Neural cell (in vitro differentiated cells): ENCODE results near the gene TRPC4AP. TPM values are rescaled to one million over a fixed set of nuclear protein-coding genes. Genes with fewer than 3 reads are reported as not detected.

Experiments used
- H2AFZ ChIP-seq: fragments of 200-600, 300-800 bp; sonication (generic), shearing (Covaris generic); 2 replicates; pipeline ENCODE4 v1.6.0; 2014; ENCODE audit warnings: low read depth, mild to moderate bottlenecking, antibody characterized with exemption, low read length, moderate library complexity
- H3F3A ChIP-seq: fragments of 200-600 bp; shearing (Covaris generic); 2 replicates; pipeline ENCODE4 v1.6.1; 2016; ENCODE audit warnings: mild to moderate bottlenecking, moderate library complexity, mixed read lengths, antibody characterized with exemption, low read length; ENCODE audit not compliant: insufficient read depth, poor library complexity, severe bottlenecking
- H3K27ac ChIP-seq: fragments of 200-600, 300-800 bp; sonication (generic), shearing (Covaris generic); 2 replicates; pipeline ENCODE4 v1.5.1; 2014; ENCODE audit warnings: mild to moderate bottlenecking, low read length, moderate library complexity
- H3K27me3 ChIP-seq: fragments of 300-800, 200-600 bp; sonication (generic), shearing (Covaris generic); 2 replicates; pipeline ENCODE4 v1.6.0; 2014; ENCODE audit warnings: mild to moderate bottlenecking, low read depth, low read length, moderate library complexity; ENCODE audit not compliant: insufficient read depth
- H3K36me3 ChIP-seq: fragments of 300-800, 200-600 bp; sonication (generic), shearing (Covaris generic); 2 replicates; pipeline ENCODE4 v1.5.1; 2014; ENCODE audit warnings: mild to moderate bottlenecking, antibody characterized with exemption, low read length, moderate library complexity; ENCODE audit not compliant: insufficient read depth
- H3K4me2 ChIP-seq: fragments of 300-800, 200-600 bp; sonication (generic), shearing (Covaris generic); 2 replicates; pipeline ENCODE4 v1.6.0; 2014; ENCODE audit warnings: mild to moderate bottlenecking, low read length
- H3K4me3 ChIP-seq: fragments of 300-800, 200-600 bp; sonication (generic), shearing (Covaris generic); 2 replicates; pipeline ENCODE4 v1.5.1; 2014; ENCODE audit warnings: mild to moderate bottlenecking, low read length, moderate library complexity
- H3K79me2 ChIP-seq: fragments of 200-600 bp; shearing (Covaris generic); replicated peaks from 2 replicates; pipeline ENCODE4 v1.6.0; 2014; ENCODE audit warnings: mild to moderate bottlenecking, low read length, moderate library complexity; ENCODE audit not compliant: insufficient read depth
- H3K9ac ChIP-seq: fragments of 300-800, 200-600 bp; sonication (generic), shearing (Covaris generic); 2 replicates; pipeline ENCODE4 v1.6.1; 2016; ENCODE audit warnings: mild to moderate bottlenecking, low read length, mixed read lengths
- H3K9me2 ChIP-seq: fragments of 200-600 bp; shearing (Covaris generic); 2 replicates; pipeline ENCODE4 v1.6.1; 2016; ENCODE audit warnings: mild to moderate bottlenecking, low read length, mixed read lengths; ENCODE audit not compliant: insufficient read depth
- H3K9me3 ChIP-seq: fragments of 200-600, 300-800 bp; sonication (generic), shearing (Covaris generic); 2 replicates; pipeline ENCODE4 v1.6.1; 2016; ENCODE audit warnings: mild to moderate bottlenecking, mixed run types, low read length, moderate library complexity, mixed read lengths
- H4K20me1 ChIP-seq: fragments of 200-600 bp; shearing (Covaris generic); 2 replicates; pipeline ENCODE4 v1.6.1; 2016; ENCODE audit warnings: mild to moderate bottlenecking, mixed run types; ENCODE audit not compliant: insufficient read depth
- EP300 ChIP-seq: fragments of 450-650 bp; conservative IDR thresholded peaks from 2 replicates; pipeline ENCODE4 v1.6.1; 2014; ENCODE audit warnings: antibody characterized with exemption, mild to moderate bottlenecking, moderate library complexity; ENCODE audit not compliant: poor library complexity, severe bottlenecking
- EZH2 ChIP-seq: fragments of 200-600, 300-800 bp; shearing (Covaris generic), sonication (generic); IDR thresholded peaks from 2 replicates; pipeline ENCODE4 v1.6.1; 2014; ENCODE audit warnings: antibody characterized with exemption, low read length, borderline replicate concordance, mild to moderate bottlenecking; ENCODE audit not compliant: insufficient read depth, poor library complexity, severe bottlenecking
- MXI1 ChIP-seq: fragments of 450-650 bp; conservative IDR thresholded peaks from 2 replicates; pipeline ENCODE4 v1.6.1; 2014; ENCODE audit warnings: antibody characterized with exemption, mild to moderate bottlenecking; ENCODE audit not compliant: poor library complexity, severe bottlenecking
- POLR2AphosphoS5 ChIP-seq: IDR thresholded peaks from 2 replicates; pipeline ENCODE4 v1.6.1; 2012
- RAD21 ChIP-seq: fragments of 450-650 bp; conservative IDR thresholded peaks from 2 replicates; pipeline ENCODE4 v1.6.1; 2014; ENCODE audit warnings: antibody characterized with exemption, mild to moderate bottlenecking, moderate library complexity
- SMC3 ChIP-seq: fragments of 450-650 bp; conservative IDR thresholded peaks from 2 replicates; pipeline ENCODE4 v1.6.1; 2014; ENCODE audit warnings: antibody characterized with exemption, mild to moderate bottlenecking, moderate library complexity; ENCODE audit not compliant: poor library complexity
- TAF1 ChIP-seq: IDR thresholded peaks from 2 replicates; pipeline ENCODE4 v1.6.1; 2012; ENCODE audit warnings: low read depth
- polyA plus RNA-seq: library from polyadenylated mRNA; depleted of rRNA; stranded (reverse); fragments of >200 nt; gene quantifications from 2 replicates; pipeline ENCODE4 v1.2.3, GENCODE V29; 2014
- TF ChIP-seq, protein P1 (sequence below): IDR thresholded peaks from 2 replicates; pipeline ENCODE4 v1.6.1; 2012; ENCODE audit warnings: borderline replicate concordance
- TF ChIP-seq, protein P2 (sequence below): fragments of 450-650 bp; IDR thresholded peaks from 2 replicates; pipeline ENCODE4 v1.5.1; 2014; ENCODE audit warnings: antibody characterized with exemption, mild to moderate bottlenecking, moderate library complexity; ENCODE audit not compliant: poor library complexity, severe bottlenecking

TRPC4AP gene
- polyA plus RNA-seq, 1 donor from 2014 or later: 85.9 TPM

DNA sequence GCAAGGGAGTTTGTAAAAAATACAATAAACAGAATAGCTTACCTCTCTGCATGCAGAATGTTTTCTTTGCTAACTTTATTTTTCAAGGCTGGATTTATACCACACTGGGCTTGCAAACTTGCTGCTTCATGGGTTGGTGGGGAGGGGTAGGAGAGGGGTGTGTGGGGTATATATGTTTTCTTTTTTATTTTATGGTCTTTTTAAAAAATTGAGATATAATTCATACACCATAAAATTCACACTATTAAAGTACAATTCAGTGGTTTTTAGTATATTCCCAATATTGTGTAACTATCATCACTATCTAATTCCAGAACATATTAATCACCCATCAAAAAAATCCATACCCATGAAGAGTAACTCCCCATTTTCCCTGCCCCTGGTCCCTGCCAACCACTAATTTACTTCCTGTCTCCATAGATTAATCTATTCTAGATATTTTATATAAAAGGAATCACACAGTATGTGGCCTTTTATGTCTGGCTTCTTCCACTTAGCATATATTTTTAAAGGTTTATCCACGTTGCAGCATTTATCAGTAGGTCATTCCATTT is 14.3 kb upstream of the TRPC4AP start:
- Histone ChIP-seq H3K9ac (no peak overlapping the region), H3K9me2 (no peaks in the 10 kb centered on the region), H3K4me2 (no peak overlapping the region), H3K36me3 (no peaks in the 10 kb centered on the region), H3K9me3 (no peaks in the 10 kb centered on the region), H3K27ac (no peak overlapping the region), H2AFZ (no peak overlapping the region), H3K4me3 (no peak overlapping the region), H3K79me2 (no peaks in the 10 kb centered on the region), H3F3A (no peaks in the 10 kb centered on the region), H3K27me3 (no peaks in the 10 kb centered on the region), H4K20me1 (no peaks in the 10 kb centered on the region)
- TF ChIP-seq EP300 (no peak), RAD21 (no peak), EZH2 (no peak), POLR2AphosphoS5 (no peak), SMC3 (no peak), MXI1 (no peak), TAF1 (no peak)
- TF ChIP-seq, protein P1, sequence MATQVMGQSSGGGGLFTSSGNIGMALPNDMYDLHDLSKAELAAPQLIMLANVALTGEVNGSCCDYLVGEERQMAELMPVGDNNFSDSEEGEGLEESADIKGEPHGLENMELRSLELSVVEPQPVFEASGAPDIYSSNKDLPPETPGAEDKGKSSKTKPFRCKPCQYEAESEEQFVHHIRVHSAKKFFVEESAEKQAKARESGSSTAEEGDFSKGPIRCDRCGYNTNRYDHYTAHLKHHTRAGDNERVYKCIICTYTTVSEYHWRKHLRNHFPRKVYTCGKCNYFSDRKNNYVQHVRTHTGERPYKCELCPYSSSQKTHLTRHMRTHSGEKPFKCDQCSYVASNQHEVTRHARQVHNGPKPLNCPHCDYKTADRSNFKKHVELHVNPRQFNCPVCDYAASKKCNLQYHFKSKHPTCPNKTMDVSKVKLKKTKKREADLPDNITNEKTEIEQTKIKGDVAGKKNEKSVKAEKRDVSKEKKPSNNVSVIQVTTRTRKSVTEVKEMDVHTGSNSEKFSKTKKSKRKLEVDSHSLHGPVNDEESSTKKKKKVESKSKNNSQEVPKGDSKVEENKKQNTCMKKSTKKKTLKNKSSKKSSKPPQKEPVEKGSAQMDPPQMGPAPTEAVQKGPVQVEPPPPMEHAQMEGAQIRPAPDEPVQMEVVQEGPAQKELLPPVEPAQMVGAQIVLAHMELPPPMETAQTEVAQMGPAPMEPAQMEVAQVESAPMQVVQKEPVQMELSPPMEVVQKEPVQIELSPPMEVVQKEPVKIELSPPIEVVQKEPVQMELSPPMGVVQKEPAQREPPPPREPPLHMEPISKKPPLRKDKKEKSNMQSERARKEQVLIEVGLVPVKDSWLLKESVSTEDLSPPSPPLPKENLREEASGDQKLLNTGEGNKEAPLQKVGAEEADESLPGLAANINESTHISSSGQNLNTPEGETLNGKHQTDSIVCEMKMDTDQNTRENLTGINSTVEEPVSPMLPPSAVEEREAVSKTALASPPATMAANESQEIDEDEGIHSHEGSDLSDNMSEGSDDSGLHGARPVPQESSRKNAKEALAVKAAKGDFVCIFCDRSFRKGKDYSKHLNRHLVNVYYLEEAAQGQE: no peak
- TF ChIP-seq, protein P2, sequence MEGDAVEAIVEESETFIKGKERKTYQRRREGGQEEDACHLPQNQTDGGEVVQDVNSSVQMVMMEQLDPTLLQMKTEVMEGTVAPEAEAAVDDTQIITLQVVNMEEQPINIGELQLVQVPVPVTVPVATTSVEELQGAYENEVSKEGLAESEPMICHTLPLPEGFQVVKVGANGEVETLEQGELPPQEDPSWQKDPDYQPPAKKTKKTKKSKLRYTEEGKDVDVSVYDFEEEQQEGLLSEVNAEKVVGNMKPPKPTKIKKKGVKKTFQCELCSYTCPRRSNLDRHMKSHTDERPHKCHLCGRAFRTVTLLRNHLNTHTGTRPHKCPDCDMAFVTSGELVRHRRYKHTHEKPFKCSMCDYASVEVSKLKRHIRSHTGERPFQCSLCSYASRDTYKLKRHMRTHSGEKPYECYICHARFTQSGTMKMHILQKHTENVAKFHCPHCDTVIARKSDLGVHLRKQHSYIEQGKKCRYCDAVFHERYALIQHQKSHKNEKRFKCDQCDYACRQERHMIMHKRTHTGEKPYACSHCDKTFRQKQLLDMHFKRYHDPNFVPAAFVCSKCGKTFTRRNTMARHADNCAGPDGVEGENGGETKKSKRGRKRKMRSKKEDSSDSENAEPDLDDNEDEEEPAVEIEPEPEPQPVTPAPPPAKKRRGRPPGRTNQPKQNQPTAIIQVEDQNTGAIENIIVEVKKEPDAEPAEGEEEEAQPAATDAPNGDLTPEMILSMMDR: no peak

DNA sequence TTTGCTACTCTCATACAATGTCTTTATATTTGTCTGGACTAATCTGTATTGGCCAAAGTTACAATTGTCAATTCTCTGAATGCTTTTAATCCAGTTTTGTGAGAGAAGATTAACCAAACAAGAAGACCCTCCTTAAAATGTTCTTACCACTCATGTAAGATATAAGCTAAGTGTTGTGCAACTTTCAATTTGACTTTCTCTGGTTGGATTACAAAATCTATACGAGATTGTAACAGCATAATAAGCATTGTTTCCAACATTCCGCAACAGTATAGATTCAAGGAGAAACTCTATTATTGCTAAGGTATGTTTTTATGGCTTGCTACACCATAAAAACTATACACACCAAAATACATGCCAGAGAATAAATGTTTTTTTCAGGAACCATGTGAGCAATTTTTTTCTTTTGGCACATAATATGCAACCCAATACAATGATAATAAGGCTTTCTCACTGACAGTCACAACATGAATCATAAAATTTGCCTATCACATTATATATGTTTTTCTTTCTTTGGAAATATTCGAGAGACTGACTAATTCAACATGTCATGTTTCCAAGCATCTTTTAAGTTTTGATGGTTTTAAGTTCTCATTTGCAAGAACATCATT is 12.2 kb upstream of the TRPC4AP start:
- no peaks in the 10 kb centered on the region for H3K9me2 ChIP-seq
- no peaks in the 10 kb centered on the region for H4K20me1 ChIP-seq
- no peaks in the 10 kb centered on the region for H3K27me3 ChIP-seq
- H3K4me3 ChIP-seq: no peak overlapping the region
- H3K36me3 ChIP-seq: no peaks in the 10 kb centered on the region
- TF ChIP-seq EP300 (no peak), MXI1 (no peak), POLR2AphosphoS5 (no peak), EZH2 (no peak), SMC3 (no peak), TAF1 (no peak), RAD21 (no peak)
- TF ChIP-seq, protein P1: no peak
- TF ChIP-seq, protein P2: no peak
- H3K4me2 ChIP-seq: no peak overlapping the region
- H3F3A ChIP-seq: no peaks in the 10 kb centered on the region
- H3K9ac ChIP-seq: no peak overlapping the region
- H3K27ac ChIP-seq: no peak overlapping the region
- no peak overlapping the region for H2AFZ ChIP-seq
- H3K9me3 ChIP-seq: no peaks in the 10 kb centered on the region
- no peaks in the 10 kb centered on the region for H3K79me2 ChIP-seq
